22Rv1 (cell line): ENCODE results near the gene ARHGAP42.

Experiments
- CTCF ChIP-seq: fragments of 450-650 bp; IDR thresholded peaks from 2 replicates; pipeline ENCODE4 v1.5.1; 2017; ENCODE audit warnings: mild to moderate bottlenecking
- ZFX ChIP-seq: fragments of 450-650 bp; IDR thresholded peaks from 2 replicates; pipeline ENCODE4 v1.6.1; 2017; ENCODE audit warnings: antibody characterized with exemption, borderline replicate concordance

- no peak for TF ChIP-seq CTCF
- no peak for TF ChIP-seq ZFX
These were observed 141.0 kb downstream of the ARHGAP42 start for GRCh38 chr11:100827934-100828661.
